ENCODE results near the gene ULK3. TPM values are rescaled to one million over a fixed set of nuclear protein-coding genes. Genes with fewer than 3 reads are reported as not detected.

Gene ULK3
- total and polyA plus RNA-seq, 2 donors (not counting 1 experiment from before 2014, with no cell fraction given): 51.1 to 108 TPM

DNA sequence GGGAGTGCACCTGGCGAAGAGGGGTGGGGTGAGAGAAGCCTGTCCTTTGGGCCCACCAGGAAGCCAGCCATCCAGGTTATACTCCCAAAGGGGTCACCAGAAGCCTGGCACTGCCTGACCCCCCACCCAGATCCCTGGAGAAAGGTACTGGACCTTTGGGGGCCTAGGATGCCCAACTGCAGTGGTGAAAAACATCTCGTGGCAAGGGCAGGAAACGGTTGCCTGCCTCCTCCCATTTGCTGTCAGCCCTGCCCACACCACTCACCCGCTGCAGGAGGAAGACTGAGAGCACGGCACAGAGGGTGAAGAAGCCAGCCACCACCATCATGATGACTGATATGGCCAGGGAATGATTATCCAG is 2.2 kb upstream of the ULK3 start:
- H2AFZ ChIP-seq (ENCODE audit: insufficient read depth, low read depth, low read length, poor library complexity, severe bottlenecking): peak overlapping the region; percentile 46
- no peak for TF ChIP-seq EZH2 (IDR thresholded peaks at IDR 0.05; ENCODE audit: borderline replicate concordance, insufficient read depth, low read depth, low read length, poor library complexity, severe bottlenecking)
- TF ChIP-seq, protein P1, sequence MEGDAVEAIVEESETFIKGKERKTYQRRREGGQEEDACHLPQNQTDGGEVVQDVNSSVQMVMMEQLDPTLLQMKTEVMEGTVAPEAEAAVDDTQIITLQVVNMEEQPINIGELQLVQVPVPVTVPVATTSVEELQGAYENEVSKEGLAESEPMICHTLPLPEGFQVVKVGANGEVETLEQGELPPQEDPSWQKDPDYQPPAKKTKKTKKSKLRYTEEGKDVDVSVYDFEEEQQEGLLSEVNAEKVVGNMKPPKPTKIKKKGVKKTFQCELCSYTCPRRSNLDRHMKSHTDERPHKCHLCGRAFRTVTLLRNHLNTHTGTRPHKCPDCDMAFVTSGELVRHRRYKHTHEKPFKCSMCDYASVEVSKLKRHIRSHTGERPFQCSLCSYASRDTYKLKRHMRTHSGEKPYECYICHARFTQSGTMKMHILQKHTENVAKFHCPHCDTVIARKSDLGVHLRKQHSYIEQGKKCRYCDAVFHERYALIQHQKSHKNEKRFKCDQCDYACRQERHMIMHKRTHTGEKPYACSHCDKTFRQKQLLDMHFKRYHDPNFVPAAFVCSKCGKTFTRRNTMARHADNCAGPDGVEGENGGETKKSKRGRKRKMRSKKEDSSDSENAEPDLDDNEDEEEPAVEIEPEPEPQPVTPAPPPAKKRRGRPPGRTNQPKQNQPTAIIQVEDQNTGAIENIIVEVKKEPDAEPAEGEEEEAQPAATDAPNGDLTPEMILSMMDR (IDR thresholded peaks at IDR 0.05): no peak
- DNase-seq (peak; percentile 50), ATAC-seq (ENCODE audit: low read depth) (no peak)
- Mint-ChIP-seq H3K27me3 (no peaks in the 10 kb centered on the region), H3K4me1 (peaks cover 46% of the 10 kb centered on the region), H3K27ac (peak overlapping the region; percentile 90), H3K9me3 (ENCODE audit: insufficient read depth) (no peaks in the 10 kb centered on the region), H3K4me3 (peak overlapping the region; percentile 45)
- no peaks in the 10 kb centered on the region for H3K9me3 ChIP-seq (ENCODE audit: control extremely low read depth in 1 of 3, control insufficient read depth in 2 of 3, insufficient read depth in 1 of 3, low read length in 2 of 3)
- peaks cover 7% of the 10 kb centered on the region for H3K79me2 ChIP-seq (ENCODE audit: control insufficient read depth, insufficient read depth, low read length)
- H3K4me3 ChIP-seq (ENCODE audit: control extremely low read depth in 1 of 5, extremely low read depth in 1 of 5, insufficient read depth in 1 of 5, low read depth in 2 of 5, low read length in 4 of 5): no peak overlapping the region
- intact Hi-C loops (cut with micrococcal nuclease): no loop called here
- peak overlapping the region; percentile 48 for H3K4me2 ChIP-seq (replicated peaks; ENCODE audit: low read depth, low read length, poor library complexity, severe bottlenecking)
- H3K27ac ChIP-seq (ENCODE audit: low read length in 2 of 2): peak overlapping the region; percentile 44 to 81
- H3K27me3 ChIP-seq (replicated peaks in 1 of 4; ENCODE audit: control extremely low read depth in 1 of 4, control insufficient read depth in 3 of 4, insufficient read depth in 4 of 4, low read length in 3 of 4): no peaks in the 10 kb centered on the region
- CTCF ChIA-PET: interaction anchor here (1.0 to 10.2 kb wide), 8 partner anchors 11 to 211 kb away, joined by 3 to 98 read pairs (median 6); no protein-coding TSS in a partner anchor
- POLR2A ChIA-PET: no interaction called here
- H3K9ac ChIP-seq (ENCODE audit: low read length): no peak overlapping the region
- peaks cover 26 to 40% of the 10 kb centered on the region in 2 donors for H3K4me1 ChIP-seq (ENCODE audit: control insufficient read depth in 2 of 2, insufficient read depth in 2 of 2, low read length in 2 of 2)
- 6% methylated on average over 2 of the region's 5 CpGs for WGBS (ENCODE audit: insufficient coverage)
- no peaks in the 10 kb centered on the region for H4K20me1 ChIP-seq (ENCODE audit: control insufficient read depth, insufficient read depth, low read length, poor library complexity, severe bottlenecking)
- peaks cover 1 to 32% of the 10 kb centered on the region in 2 experiments for H3K36me3 ChIP-seq (replicated peaks in 1 of 2; ENCODE audit: control extremely low read depth in 1 of 2, control insufficient read depth in 1 of 2, extremely low read depth in 1 of 2, insufficient read depth in 2 of 2, low read length in 1 of 2)

DNA sequence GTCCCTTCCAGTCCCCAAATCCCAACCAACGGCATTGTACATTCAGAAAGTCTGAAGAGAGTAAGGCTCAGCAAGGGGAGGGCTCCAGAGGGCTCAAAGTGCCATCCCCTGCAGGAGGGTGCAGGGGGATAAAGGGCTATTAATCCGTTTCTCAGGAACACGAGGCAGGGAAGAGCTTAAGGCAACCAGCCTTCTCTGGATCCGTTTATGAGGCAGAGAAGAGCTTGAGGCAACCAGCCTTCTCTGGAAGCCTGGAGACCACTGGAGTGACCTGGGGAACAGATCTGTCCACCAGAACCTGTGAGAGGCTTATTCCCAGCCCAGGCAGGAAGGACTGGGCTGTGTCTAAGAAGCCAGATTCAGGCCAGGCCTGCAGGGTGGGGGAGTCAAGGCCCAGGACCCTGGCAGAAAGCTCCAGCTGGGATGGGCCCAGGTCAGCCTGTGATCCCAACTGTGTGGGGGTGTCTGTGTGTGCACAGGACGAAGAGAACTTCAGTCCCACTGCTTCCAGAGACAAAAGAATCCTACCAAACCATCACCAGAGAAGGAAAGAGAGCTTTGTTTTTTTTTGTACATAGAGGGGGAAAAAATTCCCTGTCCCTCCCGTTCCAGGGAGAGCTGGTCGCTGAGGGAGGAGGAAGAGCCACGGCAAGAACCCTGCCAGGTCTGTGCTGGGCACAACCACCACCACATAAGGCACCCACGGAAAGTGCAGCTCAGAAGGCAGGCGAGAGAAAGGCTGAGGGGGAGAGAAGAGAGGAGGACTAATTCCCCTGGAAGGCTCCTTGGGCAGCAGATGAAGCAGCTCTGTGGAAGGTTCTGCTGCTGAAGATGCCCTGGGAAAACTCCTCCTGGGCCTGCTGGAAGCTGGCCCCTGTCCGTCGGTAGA is 1.6 kb upstream of the ULK3 start:
- H3K9me3 Mint-ChIP-seq (ENCODE audit: insufficient read depth): no peaks in the 10 kb centered on the region
- H3K4me2 ChIP-seq (replicated peaks; ENCODE audit: low read depth, low read length, poor library complexity, severe bottlenecking): peak overlapping the region; percentile 88
- H3K27me3 ChIP-seq (replicated peaks in 1 of 4; ENCODE audit: control extremely low read depth in 1 of 4, control insufficient read depth in 3 of 4, insufficient read depth in 4 of 4, low read length in 3 of 4): no peaks in the 10 kb centered on the region
- H3K9me3 ChIP-seq (ENCODE audit: control extremely low read depth in 1 of 3, control insufficient read depth in 2 of 3, insufficient read depth in 1 of 3, low read length in 2 of 3): no peaks in the 10 kb centered on the region
- H3K36me3 ChIP-seq (replicated peaks in 1 of 2; ENCODE audit: control extremely low read depth in 1 of 2, control insufficient read depth in 1 of 2, extremely low read depth in 1 of 2, insufficient read depth in 2 of 2, low read length in 1 of 2): peaks cover 0 to 26% of the 10 kb centered on the region in 2 experiments
- ChIA-PET POLR2A (interaction anchor here (0.7 kb wide), 1 partner anchor 505 kb away, joined by 5 read pairs; no protein-coding TSS in a partner anchor), CTCF (interaction anchor here (1.0 to 10.2 kb wide), 9 partner anchors 9 to 210 kb away, joined by 3 to 98 read pairs (median 6); no protein-coding TSS in a partner anchor)
- peaks cover 7% of the 10 kb centered on the region for H3K79me2 ChIP-seq (ENCODE audit: control insufficient read depth, insufficient read depth, low read length)
- H4K20me1 ChIP-seq (ENCODE audit: control insufficient read depth, insufficient read depth, low read length, poor library complexity, severe bottlenecking): no peaks in the 10 kb centered on the region
- H3K4me3 ChIP-seq (ENCODE audit: control extremely low read depth in 1 of 5, extremely low read depth in 1 of 5, insufficient read depth in 1 of 5, low read depth in 2 of 5, low read length in 4 of 5): no peak overlapping the region
- H3K4me1 ChIP-seq (ENCODE audit: control insufficient read depth in 2 of 2, insufficient read depth in 2 of 2, low read length in 2 of 2): peaks cover 26 to 40% of the 10 kb centered on the region in 2 donors
- intact Hi-C loops (cut with micrococcal nuclease): loop anchor here (5.0 kb wide), 1 partner anchor 57 kb away; no protein-coding TSS in a partner anchor
- TF ChIP-seq EZH2 (IDR thresholded peaks at IDR 0.05; ENCODE audit: borderline replicate concordance, insufficient read depth, low read depth, low read length, poor library complexity, severe bottlenecking): no peak
- H3K4me1 Mint-ChIP-seq: peaks cover 44% of the 10 kb centered on the region
- WGBS (ENCODE audit: insufficient coverage): 97% methylated on average over 4 of the region's 12 CpGs
- peak overlapping the region; percentile 44 to 81 for H3K27ac ChIP-seq (ENCODE audit: low read length in 2 of 2)
- no peaks in the 10 kb centered on the region for H3K27me3 Mint-ChIP-seq
- ATAC-seq (ENCODE audit: low read depth) (no peak), DNase-seq (no peak)
- H3K27ac Mint-ChIP-seq: peak overlapping the region; percentile 90
- H3K4me3 Mint-ChIP-seq: peak overlapping the region; percentile 45
- no peak overlapping the region for H3K9ac ChIP-seq (ENCODE audit: low read length)
- peak overlapping the region; percentile 46 for H2AFZ ChIP-seq (ENCODE audit: insufficient read depth, low read depth, low read length, poor library complexity, severe bottlenecking)
